Measurements from ENCODE around the gene CARNS1. TPM values are rescaled to one million over a fixed set of nuclear protein-coding genes. Genes with fewer than 3 reads are reported as not detected.

CARNS1 gene
- total RNA-seq, 2 experiments from 2014 or later, result 9.9 to 10.0 TPM

GRCh38 chr11:67375320-67376055 is 40.0 kb upstream of the CARNS1 start:
- H3K4me1 Mint-ChIP-seq (ENCODE audit: low read depth), result peaks cover 37% of the 10 kb centered on the region
- POLR2A ChIA-PET, result interaction anchor here (0.6 to 3.2 kb wide), 6 partner anchors 8 to 43 kb away, joined by 3 to 16 read pairs (median 3); partner anchors contain the start of gene POLD4
- H3K9me3 Mint-ChIP-seq, result no peaks in the 10 kb centered on the region
- H3K27me3 Mint-ChIP-seq, result peaks cover 40% of the 10 kb centered on the region
- peaks cover 6 to 16% of the 10 kb centered on the region in 2 experiments for H3K27me3 ChIP-seq (ENCODE audit: control insufficient read depth in 1 of 2, insufficient read depth in 2 of 2, low read length in 2 of 2)
- peaks cover 48% of the 10 kb centered on the region for H3K4me1 ChIP-seq (ENCODE audit: insufficient read depth, low read length)
- DNase-seq (no peak), ATAC-seq (ENCODE audit: poor library complexity) (no peak)
- H3K4me3 Mint-ChIP-seq, result peak overlapping the region; percentile 58
- no peak overlapping the region for H3K27ac Mint-ChIP-seq
- no peak overlapping the region for H3K27ac ChIP-seq (ENCODE audit: low read depth in 1 of 2, low read length in 2 of 2)
- no peaks in the 10 kb centered on the region for H3K9me3 ChIP-seq (ENCODE audit: control insufficient read depth in 1 of 2, insufficient read depth in 1 of 2, low read length in 2 of 2)
- CTCF ChIA-PET, result interaction anchor here (1.9 to 5.6 kb wide), 4 partner anchors 14 to 30 kb away, joined by 7 to 24 read pairs (median 11); no protein-coding TSS in a partner anchor
- no peak overlapping the region for H3K4me3 ChIP-seq (ENCODE audit: low read length)
- TF ChIP-seq CTCF (IDR thresholded peaks at IDR 0.05), result no peak
- intact Hi-C loops (cut with DNase I, micrococcal nuclease), result no loop called here
- H3K36me3 Mint-ChIP-seq (ENCODE audit: low read depth), result peaks cover 5% of the 10 kb centered on the region
- no peaks in the 10 kb centered on the region for H3K36me3 ChIP-seq (ENCODE audit: insufficient read depth, low read length)

- peaks cover 34% of the 10 kb centered on the region for H3K27me3 Mint-ChIP-seq
Observed at GRCh38 chr11:67376063-67376820, 39.2 kb upstream of the CARNS1 start.

More at GRCh38 chr11:67376063-67376820, 39.2 kb upstream of the CARNS1 start:
- ChIA-PET POLR2A (interaction anchor here (0.6 to 3.2 kb wide), 5 partner anchors 8 to 42 kb away, joined by 3 to 16 read pairs (median 3); partner anchors contain the start of gene POLD4), CTCF (interaction anchor here (1.9 to 5.6 kb wide), 4 partner anchors 14 to 31 kb away, joined by 7 to 24 read pairs (median 11); no protein-coding TSS in a partner anchor)
- Mint-ChIP-seq H3K4me3 (peak overlapping the region; percentile 38), H3K4me1 (ENCODE audit: low read depth) (peaks cover 30% of the 10 kb centered on the region), H3K27ac (no peak overlapping the region), H3K9me3 (no peaks in the 10 kb centered on the region), H3K36me3 (ENCODE audit: low read depth) (peaks cover 5% of the 10 kb centered on the region)
- intact Hi-C loops (cut with DNase I, micrococcal nuclease), result no loop called here
- DNase-seq (no peak), ATAC-seq (ENCODE audit: poor library complexity) (no peak)
- Histone ChIP-seq H3K27me3 (ENCODE audit: control insufficient read depth in 1 of 2, insufficient read depth in 2 of 2, low read length in 2 of 2) (peaks cover 6 to 16% of the 10 kb centered on the region in 2 experiments), H3K36me3 (ENCODE audit: insufficient read depth, low read length) (no peaks in the 10 kb centered on the region), H3K4me1 (ENCODE audit: insufficient read depth, low read length) (peaks cover 45% of the 10 kb centered on the region), H3K27ac (ENCODE audit: low read depth in 1 of 2, low read length in 2 of 2) (no peak overlapping the region), H3K9me3 (ENCODE audit: control insufficient read depth in 1 of 2, insufficient read depth in 1 of 2, low read length in 2 of 2) (no peaks in the 10 kb centered on the region), H3K4me3 (ENCODE audit: low read length) (no peak overlapping the region)
- no peak for TF ChIP-seq CTCF (IDR thresholded peaks at IDR 0.05)
